22Rv1 (cell line): ENCODE data around the gene LHPP.

Experiments
- CTCF ChIP-seq: fragments of 450-650 bp; IDR thresholded peaks from 2 replicates; pipeline ENCODE4 v1.5.1; 2017; ENCODE audit warnings: mild to moderate bottlenecking
- ZFX ChIP-seq: fragments of 450-650 bp; IDR thresholded peaks from 2 replicates; pipeline ENCODE4 v1.6.1; 2017; ENCODE audit warnings: antibody characterized with exemption, borderline replicate concordance

GRCh38 chr10:124598773-124599587 lies 137.4 kb downstream of the LHPP start:
- TF ChIP-seq CTCF, result no peak
- TF ChIP-seq ZFX, result no peak
